Calu3 (cell line): ENCODE results near the gene CDK12. TPM values are rescaled to one million over a fixed set of nuclear protein-coding genes. Genes with fewer than 3 reads are reported as not detected.
A peak's percentile ranks its signal among the peaks of the same experiment; 100 is the strongest.
"Not testable (repeated sequence)": the region's sequence is repeated elsewhere in the genome, so short reads cannot be mapped to it uniquely, and the experiment has no call there.

Source experiments
- BruUV-seq: library from RNA; stranded (reverse); fragments of 400-500 nt; replicated peaks from 2 replicates; lab custom pipeline; 2021; lab: Mats Ljungman, UMichigan
- CTCF ChIA-PET: fragments of 300-600 bp; sonication (Branson Sonifier 250); formaldehyde crosslinking; loops from one replicate; lab custom pipeline; 2022; ENCODE audit warnings: antibody characterized with exemption; lab: Charles Lee
- DNase-seq: peaks from one replicate; pipeline ENCODE4 v3.0.0; 2022
- H3K27ac Mint-ChIP-seq: one replicate; pipeline ENCODE4 v1.8.0; 2022; ENCODE audit warnings: mixed read lengths; ENCODE audit not compliant: unreplicated experiment
- H3K27me3 Mint-ChIP-seq: one replicate; pipeline ENCODE4 v1.8.0; 2022; ENCODE audit warnings: mixed read lengths; ENCODE audit not compliant: unreplicated experiment
- H3K36me3 Mint-ChIP-seq: one replicate; pipeline ENCODE4 v1.8.0; 2022; ENCODE audit warnings: mild to moderate bottlenecking, moderate library complexity, mixed read lengths; ENCODE audit not compliant: insufficient read depth, unreplicated experiment
- H3K4me1 Mint-ChIP-seq: one replicate; pipeline ENCODE4 v1.8.0; 2022; ENCODE audit warnings: mild to moderate bottlenecking, low read depth, mixed read lengths; ENCODE audit not compliant: unreplicated experiment
- H3K4me3 Mint-ChIP-seq: one replicate; pipeline ENCODE4 v1.8.0; 2022; ENCODE audit warnings: mild to moderate bottlenecking, low read depth, moderate library complexity, mixed read lengths; ENCODE audit not compliant: unreplicated experiment
- H3K9me3 Mint-ChIP-seq: one replicate; pipeline ENCODE4 v1.8.0; 2022; ENCODE audit warnings: low read depth, mixed read lengths; ENCODE audit not compliant: unreplicated experiment
- intact Hi-C: fragments of 100-400 bp; cut with micrococcal nuclease; formaldehyde crosslinking; loops from one replicate; pipeline ENCODE4 v1.10.0; 2022; ENCODE audit not compliant: unreplicated experiment
- total RNA-seq: library from RNA; stranded (reverse); gene quantifications from 2 replicates; pipeline ENCODE4 v1.2.3, GENCODE V29; 2022
- TF ChIP-seq, protein P1 (sequence below): fragments of 200-600 bp; IDR thresholded peaks from one replicate; pipeline ENCODE4 v1.8.0; 2022; ENCODE audit warnings: antibody characterized with exemption; ENCODE audit not compliant: unreplicated experiment

Gene CDK12
- total RNA-seq, 1 experiment from 2014 or later: 321 TPM

GRCh38 chr17:39486242-39486641, 25.0 kb downstream of the CDK12 start:
- intact Hi-C loops: no loop called here
- Mint-ChIP-seq H3K4me3 (no peak overlapping the region), H3K27ac (peak overlapping the region; percentile 21), H3K27me3 (no peaks in the 10 kb centered on the region), H3K9me3 (no peaks in the 10 kb centered on the region), H3K36me3 (peaks cover 93% of the 10 kb centered on the region), H3K4me1 (no peaks in the 10 kb centered on the region)
- BruUV-seq: no TSS peak
- CTCF ChIA-PET: interaction anchor here (0.7 to 2.0 kb wide), 9 partner anchors 10 to 1001 kb away, joined by 3 to 9 read pairs (median 4); partner anchors contain the start of gene MED1
- DNase-seq: no peak
- TF ChIP-seq, protein P1, sequence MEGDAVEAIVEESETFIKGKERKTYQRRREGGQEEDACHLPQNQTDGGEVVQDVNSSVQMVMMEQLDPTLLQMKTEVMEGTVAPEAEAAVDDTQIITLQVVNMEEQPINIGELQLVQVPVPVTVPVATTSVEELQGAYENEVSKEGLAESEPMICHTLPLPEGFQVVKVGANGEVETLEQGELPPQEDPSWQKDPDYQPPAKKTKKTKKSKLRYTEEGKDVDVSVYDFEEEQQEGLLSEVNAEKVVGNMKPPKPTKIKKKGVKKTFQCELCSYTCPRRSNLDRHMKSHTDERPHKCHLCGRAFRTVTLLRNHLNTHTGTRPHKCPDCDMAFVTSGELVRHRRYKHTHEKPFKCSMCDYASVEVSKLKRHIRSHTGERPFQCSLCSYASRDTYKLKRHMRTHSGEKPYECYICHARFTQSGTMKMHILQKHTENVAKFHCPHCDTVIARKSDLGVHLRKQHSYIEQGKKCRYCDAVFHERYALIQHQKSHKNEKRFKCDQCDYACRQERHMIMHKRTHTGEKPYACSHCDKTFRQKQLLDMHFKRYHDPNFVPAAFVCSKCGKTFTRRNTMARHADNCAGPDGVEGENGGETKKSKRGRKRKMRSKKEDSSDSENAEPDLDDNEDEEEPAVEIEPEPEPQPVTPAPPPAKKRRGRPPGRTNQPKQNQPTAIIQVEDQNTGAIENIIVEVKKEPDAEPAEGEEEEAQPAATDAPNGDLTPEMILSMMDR: no peak

DNA sequence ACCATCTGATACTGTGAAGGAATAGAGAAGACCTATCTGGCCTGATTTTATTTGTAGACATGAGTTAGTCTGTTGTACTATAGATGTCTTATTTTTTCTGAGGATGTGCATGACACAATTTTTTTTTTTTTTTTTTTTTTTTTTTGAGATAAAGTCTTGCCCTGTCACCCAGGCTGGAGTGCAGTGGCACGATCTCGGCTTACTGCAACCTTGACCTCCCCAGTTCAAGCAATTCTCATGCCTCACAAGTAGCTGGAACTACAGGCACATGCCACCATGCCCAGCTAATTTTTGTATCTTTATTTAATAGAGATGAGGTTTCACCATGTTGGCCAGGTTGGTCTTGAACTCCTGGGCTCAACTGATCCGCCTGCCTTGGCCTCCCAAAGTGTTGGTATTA, 26.2 kb downstream of the CDK12 start:
- BruUV-seq, H3K9me3 Mint-ChIP-seq, H3K4me3 Mint-ChIP-seq, H3K27me3 Mint-ChIP-seq, DNase-seq, intact Hi-C loops, H3K4me1 Mint-ChIP-seq: not testable (repeated sequence)
- H3K36me3 Mint-ChIP-seq: peaks cover 93% of the 10 kb centered on the region
- H3K27ac Mint-ChIP-seq: peak overlapping the region; percentile 15
- CTCF ChIA-PET: interaction anchor here (0.6 kb wide), 1 partner anchor 106 kb away, joined by 4 read pairs; no protein-coding TSS in a partner anchor

DNA sequence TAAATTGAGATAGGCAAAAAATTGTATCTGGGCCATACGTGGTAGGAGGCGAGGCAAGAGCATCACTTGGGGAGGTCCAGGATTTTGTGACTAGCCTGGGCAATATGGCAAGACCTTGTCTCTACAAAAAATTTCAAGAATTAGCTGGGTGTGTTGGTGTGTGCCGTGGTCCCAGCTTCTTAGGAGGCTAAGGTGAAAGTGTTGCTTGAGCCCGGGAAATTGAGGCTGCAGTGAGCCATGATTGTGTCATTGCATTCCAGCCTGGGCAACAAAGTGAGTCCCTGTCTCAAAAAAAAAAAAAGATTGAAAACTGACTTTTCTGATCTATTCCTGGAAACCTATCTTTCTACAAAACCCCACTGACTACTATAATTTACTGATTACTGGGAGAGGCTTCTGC, 26.7 kb downstream of the CDK12 start:
- Mint-ChIP-seq H3K4me1 (no peaks in the 10 kb centered on the region), H3K36me3 (peaks cover 93% of the 10 kb centered on the region), H3K9me3 (no peaks in the 10 kb centered on the region), H3K27ac (peak overlapping the region; percentile 15), H3K4me3 (no peak overlapping the region), H3K27me3 (no peaks in the 10 kb centered on the region)
- TF ChIP-seq, protein P1: no peak
- CTCF ChIA-PET: interaction anchor here (0.5 to 1.1 kb wide), 4 partner anchors 10 to 532 kb away, joined by 3 to 5 read pairs (median 4); no protein-coding TSS in a partner anchor
- no TSS peak for BruUV-seq
- DNase-seq: no peak
- intact Hi-C loops: no loop called here

GRCh38 chr17:39496921-39497320, 35.6 kb downstream of the CDK12 start:
- H3K27me3 Mint-ChIP-seq, H3K27ac Mint-ChIP-seq, H3K9me3 Mint-ChIP-seq, intact Hi-C loops, BruUV-seq, H3K4me1 Mint-ChIP-seq, DNase-seq, H3K4me3 Mint-ChIP-seq: not testable (repeated sequence)
- CTCF ChIA-PET: interaction anchor here (0.7 to 0.9 kb wide), 4 partner anchors 11 to 122 kb away, joined by 3 to 13 read pairs (median 4); no protein-coding TSS in a partner anchor
- H3K36me3 Mint-ChIP-seq: peaks cover 95% of the 10 kb centered on the region

- H3K4me3 Mint-ChIP-seq: no peak overlapping the region
- TF ChIP-seq, protein P1: no peak
- no TSS peak for BruUV-seq
Observed at GRCh38 chr17:39507511-39507910, 46.2 kb downstream of the CDK12 start.

More at GRCh38 chr17:39507511-39507910, 46.2 kb downstream of the CDK12 start:
- no peaks in the 10 kb centered on the region for H3K9me3 Mint-ChIP-seq
- CTCF ChIA-PET: interaction anchor here (0.6 to 2.0 kb wide), 2 partner anchors 11 to 85 kb away, joined by 3 to 4 read pairs; no protein-coding TSS in a partner anchor
- intact Hi-C loops: no loop called here
- no peak overlapping the region for H3K27ac Mint-ChIP-seq
- no peaks in the 10 kb centered on the region for H3K27me3 Mint-ChIP-seq
- no peaks in the 10 kb centered on the region for H3K4me1 Mint-ChIP-seq
- H3K36me3 Mint-ChIP-seq: peaks cover 84% of the 10 kb centered on the region
- no peak for DNase-seq
